ENCODE measurements around the gene CDCA3. TPM values are rescaled to one million over a fixed set of nuclear protein-coding genes. Genes with fewer than 3 reads are reported as not detected.
"Not testable (repeated sequence)": the region's sequence is repeated elsewhere in the genome, so short reads cannot be mapped to it uniquely, and the experiment has no call there.

The CDCA3 gene
- total RNA-seq, 1 experiment from 2014 or later: 92.0 TPM

- TSS peak; percentile 86 for BruUV-seq (replicated peaks)
- no peak for TF ChIP-seq EZH2phosphoT487 (IDR thresholded peaks at IDR 0.05; ENCODE audit: borderline replicate concordance, low read length)
- no peak for TF ChIP-seq EZH2 (IDR thresholded peaks at IDR 0.05; ENCODE audit: low read length, unreplicated experiment)
- no peak for TF ChIP-seq CTCF (conservative IDR thresholded peaks at IDR 0.05; ENCODE audit: low read depth, low read length)
- no peak for DNase-seq
- H3K79me2 ChIP-seq (ENCODE audit: low read length): no peaks in the 10 kb centered on the region
- H3K4me3 ChIP-seq (ENCODE audit: low read length): peak overlapping the region; percentile 65
- H3K27me3 ChIP-seq (ENCODE audit: low read length): no peaks in the 10 kb centered on the region
- no peaks in the 10 kb centered on the region for H3K9me2 ChIP-seq (replicated peaks; ENCODE audit: low read length)
- peaks cover 11% of the 10 kb centered on the region for H3K4me1 ChIP-seq (ENCODE audit: insufficient read depth, low read length)
- peak overlapping the region; percentile 63 for H3K9ac ChIP-seq (ENCODE audit: low read length)
- peak; percentile 5 for ATAC-seq
- peak overlapping the region; percentile 21 for H3K27ac ChIP-seq (ENCODE audit: low read length)
- no peaks in the 10 kb centered on the region for H3K9me3 ChIP-seq (ENCODE audit: low read length)
- intact Hi-C loops (cut with micrococcal nuclease): loop anchor here (1.0 kb wide), 1 partner anchor 18 kb away; the partner anchor contains the start of gene SPSB2
- peak overlapping the region; percentile 84 for H3K4me2 ChIP-seq (ENCODE audit: low read length)
- ChIA-PET CTCF (interaction anchor here (1.0 to 1.4 kb wide), 4 partner anchors 19 to 53 kb away, joined by 3 to 16 read pairs (median 6); partner anchors contain the start of genes C12orf57, SPSB2 and USP5), POLR2A (ENCODE audit: unreplicated experiment) (interaction anchor here (0.6 to 1.0 kb wide), 3 partner anchors 14 to 25 kb away, joined by 3 to 10 read pairs (median 3); partner anchors contain the start of gene SPSB2)
- no peaks in the 10 kb centered on the region for H3F3A ChIP-seq (ENCODE audit: low read length, unreplicated experiment)
- H3K36me3 ChIP-seq (ENCODE audit: low read depth, low read length): no peaks in the 10 kb centered on the region
- peak overlapping the region; percentile 83 for H2AFZ ChIP-seq (ENCODE audit: low read length)
- no peaks in the 10 kb centered on the region for H4K20me1 ChIP-seq (ENCODE audit: low read length)
Observed at GRCh38 chr12:6891646-6892001, 40.5 kb upstream of the CDCA3 start.

GRCh38 chr12:6890789-6891645, 39.9 kb upstream of the CDCA3 start:
- ATAC-seq: peak; percentile 98
- Histone ChIP-seq H3F3A (ENCODE audit: low read length, unreplicated experiment) (no peaks in the 10 kb centered on the region), H3K9me3 (ENCODE audit: low read length) (no peaks in the 10 kb centered on the region), H3K27me3 (ENCODE audit: low read length) (no peaks in the 10 kb centered on the region), H3K27ac (ENCODE audit: low read length) (peak overlapping the region; percentile 91), H3K9ac (ENCODE audit: low read length) (peak overlapping the region; percentile 76), H3K4me2 (ENCODE audit: low read length) (peak overlapping the region; percentile 84), H3K4me1 (ENCODE audit: insufficient read depth, low read length) (peaks cover 11% of the 10 kb centered on the region), H3K36me3 (ENCODE audit: low read depth, low read length) (no peaks in the 10 kb centered on the region), H3K79me2 (ENCODE audit: low read length) (no peaks in the 10 kb centered on the region), H3K9me2 (replicated peaks; ENCODE audit: low read length) (no peaks in the 10 kb centered on the region), H2AFZ (ENCODE audit: low read length) (peak overlapping the region; percentile 83), H3K4me3 (ENCODE audit: low read length) (peak overlapping the region; percentile 65), H4K20me1 (ENCODE audit: low read length) (no peaks in the 10 kb centered on the region)
- intact Hi-C loops (cut with micrococcal nuclease): loop anchor here (1.0 kb wide), 1 partner anchor 18 kb away; the partner anchor contains the start of gene SPSB2
- TF ChIP-seq CTCF (conservative IDR thresholded peaks at IDR 0.05; ENCODE audit: low read depth, low read length): peak; percentile 60
- TF ChIP-seq EZH2 (IDR thresholded peaks at IDR 0.05; ENCODE audit: low read length, unreplicated experiment): no peak
- peak; percentile 76 for TF ChIP-seq EZH2phosphoT487 (IDR thresholded peaks at IDR 0.05; ENCODE audit: borderline replicate concordance, low read length)
- POLR2A ChIA-PET (ENCODE audit: unreplicated experiment): interaction anchor here (0.6 to 1.0 kb wide), 3 partner anchors 14 to 26 kb away, joined by 3 to 10 read pairs (median 3); partner anchors contain the start of gene SPSB2
- no TSS peak for BruUV-seq (replicated peaks)
- CTCF ChIA-PET: interaction anchor here (0.6 to 1.4 kb wide), 5 partner anchors 18 to 202 kb away, joined by 3 to 16 read pairs (median 5); partner anchors contain the start of genes C12orf57, SPSB2, USP5 and ZNF384
- peak; percentile 93 for DNase-seq

- Histone ChIP-seq H2AFZ (ENCODE audit: low read length) (peak overlapping the region; percentile 83; the same call in 1 of the 2 replicates), H3K4me2 (ENCODE audit: low read length) (peak overlapping the region; percentile 79; the same call in 1 of the 2 replicates), H3K27ac (ENCODE audit: low read length) (peak overlapping the region; percentile 91), H3K4me1 (ENCODE audit: insufficient read depth, low read length) (peaks cover 11% of the 10 kb centered on the region), H3K9ac (ENCODE audit: low read length) (peak overlapping the region; percentile 76)
- POLR2A ChIA-PET (ENCODE audit: unreplicated experiment); H3K79me2 ChIP-seq (ENCODE audit: low read length); H4K20me1 ChIP-seq (ENCODE audit: low read length); H3K27me3 ChIP-seq (ENCODE audit: low read length); BruUV-seq (replicated peaks); H3K9me3 ChIP-seq (ENCODE audit: low read length); DNase-seq; H3K36me3 ChIP-seq (ENCODE audit: low read depth, low read length); H3F3A ChIP-seq (ENCODE audit: low read length, unreplicated experiment); intact Hi-C loops (cut with micrococcal nuclease); CTCF ChIA-PET; H3K4me3 ChIP-seq (ENCODE audit: low read length); ATAC-seq; H3K9me2 ChIP-seq (replicated peaks; ENCODE audit: low read length): not testable (repeated sequence)
Observed at GRCh38 chr12:6889775-6890573, 38.9 kb upstream of the CDCA3 start.

- H3K9me2 ChIP-seq (replicated peaks; ENCODE audit: low read length); CTCF ChIA-PET; H3K79me2 ChIP-seq (ENCODE audit: low read length); DNase-seq; H2AFZ ChIP-seq (ENCODE audit: low read length); intact Hi-C loops (cut with micrococcal nuclease); H3K27ac ChIP-seq (ENCODE audit: low read length); H3K9me3 ChIP-seq (ENCODE audit: low read length); H3F3A ChIP-seq (ENCODE audit: low read length, unreplicated experiment); ATAC-seq; H4K20me1 ChIP-seq (ENCODE audit: low read length); H3K27me3 ChIP-seq (ENCODE audit: low read length); POLR2A ChIA-PET (ENCODE audit: unreplicated experiment); H3K36me3 ChIP-seq (ENCODE audit: low read depth, low read length); BruUV-seq (replicated peaks); H3K4me2 ChIP-seq (ENCODE audit: low read length); H3K9ac ChIP-seq (ENCODE audit: low read length); H3K4me3 ChIP-seq (ENCODE audit: low read length): not testable (repeated sequence)
- peaks cover 11% of the 10 kb centered on the region for H3K4me1 ChIP-seq (ENCODE audit: insufficient read depth, low read length)
Observed at GRCh38 chr12:6888794-6889193, 37.7 kb upstream of the CDCA3 start.

All from PC-3 (cell line).